Breast epithelium (tissue), 4 donors: ENCODE data around the gene ANXA5. TPM values are rescaled to one million over a fixed set of nuclear protein-coding genes. Genes with fewer than 3 reads are reported as not detected.

Experiments
- DNase-seq, 2 donors: peaks; one replicate each; pipeline ENCODE4 v3.0.0-alpha.2; 2019; ENCODE audit warnings: low spot score in 2 of 2
- H3K27ac ChIP-seq, 2 donors: fragments of 200-600 bp; sonication (generic) in 1 of 2; one replicate each; pipeline ENCODE4 v1.5.1; 2016 to 2019; ENCODE audit warnings: mild to moderate bottlenecking in 1 of 2
- H3K27me3 ChIP-seq, 2 donors: fragments of 200-600 bp; sonication (generic) in 1 of 2; one replicate each; pipeline versions ENCODE4 v1.5.1 to v1.6.0; 2017 to 2019; ENCODE audit warnings: control low read depth in 1 of 2, mild to moderate bottlenecking in 1 of 2
- H3K36me3 ChIP-seq: fragments of 200-600 bp; one replicate; pipeline ENCODE4 v1.5.1; 2019
- H3K4me1 ChIP-seq, 2 donors: fragments of 200-600 bp; sonication (generic); one replicate each; pipeline ENCODE4 v1.5.1; 2016 to 2019; ENCODE audit warnings: control low read depth in 1 of 2
- H3K4me3 ChIP-seq, 3 donors: fragments of 200-600 bp; sonication (generic); 1 replicate in 2 of 3; 2 replicates in 1 of 3; pipeline ENCODE4 v1.5.1; 2016 to 2019; ENCODE audit warnings: mild to moderate bottlenecking in 3 of 3, moderate library complexity in 2 of 3
- H3K9me3 ChIP-seq, 2 donors: fragments of 200-600 bp; sonication (generic) in 1 of 2; one replicate each; pipeline ENCODE4 v1.5.1; 2016 to 2019; ENCODE audit warnings: control low read depth in 1 of 2
- CTCF ChIP-seq, 3 donors: fragments of 450-650 bp; IDR thresholded peaks; one replicate each; pipeline ENCODE4 v1.5.1; 2016 to 2017; ENCODE audit warnings: antibody characterized with exemption in 3 of 3, mild to moderate bottlenecking in 3 of 3, moderate library complexity in 3 of 3
- POLR2A ChIP-seq: fragments of 450-650 bp; IDR thresholded peaks from one replicate; pipeline ENCODE4 v1.6.1; 2016; ENCODE audit warnings: antibody characterized with exemption, mild to moderate bottlenecking, moderate library complexity
- POLR2AphosphoS5 ChIP-seq, 3 donors: sonication (generic); formaldehyde crosslinking; IDR thresholded peaks; one replicate each; pipeline ENCODE4 v1.6.1; 2017; ENCODE audit warnings: antibody characterized with exemption in 3 of 3
- intact Hi-C: fragments of 100-400 bp; cut with DNase I; formaldehyde crosslinking; loops from one replicate; pipeline ENCODE4 v1.15.1; 2023; ENCODE audit warnings: low total_unique reads
- total RNA-seq, 3 donors: library from RNA; depleted of rRNA; stranded (reverse); fragments of >200 nt; gene quantifications; one replicate each; pipeline ENCODE4 v1.1.0, GENCODE V29; 2016

ANXA5 gene
- total RNA-seq, 3 donors from 2014 or later = 286 to 430 (median 292) TPM

DNA sequence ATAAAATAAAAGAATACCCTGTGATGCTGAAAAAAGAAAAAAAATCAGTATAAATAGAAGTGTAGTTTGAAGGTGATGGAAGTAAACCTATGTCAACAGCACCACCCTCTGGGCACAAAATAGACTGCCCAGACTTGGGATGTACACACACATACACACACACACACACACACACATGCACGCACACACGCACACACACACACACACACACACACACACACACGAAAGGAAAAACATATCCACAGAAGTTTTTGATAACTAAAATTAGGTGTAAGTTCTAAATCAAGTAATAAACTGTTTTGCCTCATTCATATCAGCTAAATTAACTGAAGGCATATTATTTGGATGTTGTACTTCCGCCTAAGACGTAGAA is 40.5 kb downstream of the ANXA5 start:
- H3K9me3 ChIP-seq = no peaks in the 10 kb centered on the region
- peak in 1 of 2 donors; percentile 20 for DNase-seq
- intact Hi-C loops = no loop called here
- H3K4me3 ChIP-seq = no peak overlapping the region
- H3K4me1 ChIP-seq = no peaks in the 10 kb centered on the region
- no peak for TF ChIP-seq POLR2AphosphoS5 (IDR thresholded peaks at IDR 0.05)
- TF ChIP-seq CTCF (IDR thresholded peaks at IDR 0.05) = peak in 2 of 3 donors; percentile 48 to 49
- H3K27ac ChIP-seq = no peak overlapping the region
- H3K27me3 ChIP-seq = no peaks in the 10 kb centered on the region
- no peaks in the 10 kb centered on the region for H3K36me3 ChIP-seq

- no peak for DNase-seq
- no peaks in the 10 kb centered on the region for H3K27me3 ChIP-seq
- H3K27ac ChIP-seq = no peak overlapping the region
- intact Hi-C loops = no loop called here
- H3K36me3 ChIP-seq = no peaks in the 10 kb centered on the region
- no peak for TF ChIP-seq POLR2A
- TF ChIP-seq POLR2AphosphoS5 (IDR thresholded peaks at IDR 0.05) = no peak
- no peak for TF ChIP-seq CTCF (IDR thresholded peaks at IDR 0.05)
- no peaks in the 10 kb centered on the region for H3K4me1 ChIP-seq
- H3K9me3 ChIP-seq = no peaks in the 10 kb centered on the region
- H3K4me3 ChIP-seq = no peak overlapping the region
These were observed 41.2 kb downstream of the ANXA5 start for GRCh38 chr4:121655320-121656268.

DNA sequence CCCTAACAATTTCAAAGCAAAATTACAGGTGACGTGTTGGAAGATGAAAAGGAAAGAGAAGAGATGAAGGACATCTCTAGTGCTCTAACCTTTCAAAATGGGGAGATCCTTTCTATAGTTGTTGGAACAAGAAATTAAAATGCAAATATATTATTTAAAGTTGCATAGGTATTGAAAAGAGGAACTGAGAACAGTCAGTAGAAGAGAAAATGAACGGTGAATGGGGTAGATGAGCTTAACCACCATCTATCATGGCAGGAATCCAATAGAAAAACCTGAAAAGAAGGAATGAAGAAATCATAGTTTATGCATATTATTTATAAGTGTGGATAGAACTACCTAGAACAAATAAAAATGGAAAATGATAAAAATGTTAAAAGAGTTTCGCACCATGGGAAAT is 42.0 kb downstream of the ANXA5 start:
- no peak for DNase-seq
- Histone ChIP-seq H3K9me3 (no peaks in the 10 kb centered on the region), H3K4me3 (no peak overlapping the region), H3K36me3 (no peaks in the 10 kb centered on the region), H3K27me3 (no peaks in the 10 kb centered on the region), H3K27ac (no peak overlapping the region), H3K4me1 (no peaks in the 10 kb centered on the region)
- no peak for TF ChIP-seq POLR2A
- no peak for TF ChIP-seq POLR2AphosphoS5 (IDR thresholded peaks at IDR 0.05)
- TF ChIP-seq CTCF (IDR thresholded peaks at IDR 0.05) = no peak
- intact Hi-C loops = no loop called here

DNA sequence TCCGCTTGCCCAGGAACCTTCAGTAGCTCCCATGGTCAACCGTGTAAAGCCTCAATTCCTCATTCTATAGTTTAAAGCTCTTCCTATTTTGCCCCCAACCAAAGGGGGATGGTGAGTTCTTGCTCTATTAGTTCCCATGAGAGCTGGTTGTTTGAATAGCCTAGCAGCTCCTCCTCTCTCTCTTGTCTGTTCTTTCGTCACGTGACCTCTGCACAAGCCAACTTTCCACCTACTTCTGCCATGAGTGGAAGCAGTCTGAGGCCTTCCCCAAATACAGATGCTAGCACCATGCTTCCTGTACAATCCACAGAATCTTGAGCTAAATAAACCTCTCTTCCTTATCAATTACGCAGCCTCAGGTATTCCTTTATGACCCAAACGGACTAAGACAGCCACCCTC is 42.8 kb downstream of the ANXA5 start:
- no peak for TF ChIP-seq POLR2A
- no peak for TF ChIP-seq POLR2AphosphoS5 (IDR thresholded peaks at IDR 0.05)
- TF ChIP-seq CTCF (IDR thresholded peaks at IDR 0.05) = no peak
- intact Hi-C loops = no loop called here
- H3K27me3 ChIP-seq = no peaks in the 10 kb centered on the region
- no peak overlapping the region for H3K4me3 ChIP-seq
- no peak overlapping the region for H3K27ac ChIP-seq
- no peaks in the 10 kb centered on the region for H3K36me3 ChIP-seq
- no peaks in the 10 kb centered on the region for H3K4me1 ChIP-seq
- no peak for DNase-seq
- H3K9me3 ChIP-seq = no peaks in the 10 kb centered on the region

- TF ChIP-seq CTCF (IDR thresholded peaks at IDR 0.05) (no peak), POLR2AphosphoS5 (IDR thresholded peaks at IDR 0.05) (no peak), POLR2A (no peak)
- Histone ChIP-seq H3K4me3 (no peak overlapping the region), H3K27ac (no peak overlapping the region), H3K36me3 (no peaks in the 10 kb centered on the region), H3K4me1 (no peaks in the 10 kb centered on the region), H3K27me3 (no peaks in the 10 kb centered on the region), H3K9me3 (no peaks in the 10 kb centered on the region)
- intact Hi-C loops = no loop called here
- DNase-seq = no peak
These were observed 43.6 kb downstream of the ANXA5 start for GRCh38 chr4:121653214-121653613.
